Cardiac septum (tissue), 1 donor: ENCODE measurements around the gene ELFN2. TPM values are rescaled to one million over a fixed set of nuclear protein-coding genes. Genes with fewer than 3 reads are reported as not detected.
"Not testable (repeated sequence)": the region's sequence is repeated elsewhere in the genome, so short reads cannot be mapped to it uniquely, and the experiment has no call there.

ENCODE experiments used
- DNase-seq: peaks from one replicate; pipeline ENCODE4 v3.0.0-alpha.2; 2020; ENCODE audit warnings: low spot score
- intact Hi-C: fragments of 100-400 bp; cut with DNase I; formaldehyde crosslinking; loops from one replicate; pipeline ENCODE4 v1.14.0; 2022
- long read RNA-seq: library from polyadenylated mRNA; unstranded; transcript quantifications from one replicate; pipeline ENCODE4 v2.0.0, GENCODE V29; 2021
- total RNA-seq: library from RNA; stranded (reverse); fragmentation: NEBNext Ultra II Directional; extraction: Animal tissue kit (Norgen Biotek cat#: 25700); gene quantifications from one replicate; pipeline ENCODE4 v1.2.1, GENCODE V29; 2021
- donor health status: DM: no; HTN: no; CAD: no.

ELFN2 gene, protein sequence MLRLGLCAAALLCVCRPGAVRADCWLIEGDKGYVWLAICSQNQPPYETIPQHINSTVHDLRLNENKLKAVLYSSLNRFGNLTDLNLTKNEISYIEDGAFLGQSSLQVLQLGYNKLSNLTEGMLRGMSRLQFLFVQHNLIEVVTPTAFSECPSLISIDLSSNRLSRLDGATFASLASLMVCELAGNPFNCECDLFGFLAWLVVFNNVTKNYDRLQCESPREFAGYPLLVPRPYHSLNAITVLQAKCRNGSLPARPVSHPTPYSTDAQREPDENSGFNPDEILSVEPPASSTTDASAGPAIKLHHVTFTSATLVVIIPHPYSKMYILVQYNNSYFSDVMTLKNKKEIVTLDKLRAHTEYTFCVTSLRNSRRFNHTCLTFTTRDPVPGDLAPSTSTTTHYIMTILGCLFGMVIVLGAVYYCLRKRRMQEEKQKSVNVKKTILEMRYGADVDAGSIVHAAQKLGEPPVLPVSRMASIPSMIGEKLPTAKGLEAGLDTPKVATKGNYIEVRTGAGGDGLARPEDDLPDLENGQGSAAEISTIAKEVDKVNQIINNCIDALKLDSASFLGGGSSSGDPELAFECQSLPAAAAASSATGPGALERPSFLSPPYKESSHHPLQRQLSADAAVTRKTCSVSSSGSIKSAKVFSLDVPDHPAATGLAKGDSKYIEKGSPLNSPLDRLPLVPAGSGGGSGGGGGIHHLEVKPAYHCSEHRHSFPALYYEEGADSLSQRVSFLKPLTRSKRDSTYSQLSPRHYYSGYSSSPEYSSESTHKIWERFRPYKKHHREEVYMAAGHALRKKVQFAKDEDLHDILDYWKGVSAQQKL
- total RNA-seq, result 0.03 TPM
- long read RNA-seq, result 0 reads

DNA sequence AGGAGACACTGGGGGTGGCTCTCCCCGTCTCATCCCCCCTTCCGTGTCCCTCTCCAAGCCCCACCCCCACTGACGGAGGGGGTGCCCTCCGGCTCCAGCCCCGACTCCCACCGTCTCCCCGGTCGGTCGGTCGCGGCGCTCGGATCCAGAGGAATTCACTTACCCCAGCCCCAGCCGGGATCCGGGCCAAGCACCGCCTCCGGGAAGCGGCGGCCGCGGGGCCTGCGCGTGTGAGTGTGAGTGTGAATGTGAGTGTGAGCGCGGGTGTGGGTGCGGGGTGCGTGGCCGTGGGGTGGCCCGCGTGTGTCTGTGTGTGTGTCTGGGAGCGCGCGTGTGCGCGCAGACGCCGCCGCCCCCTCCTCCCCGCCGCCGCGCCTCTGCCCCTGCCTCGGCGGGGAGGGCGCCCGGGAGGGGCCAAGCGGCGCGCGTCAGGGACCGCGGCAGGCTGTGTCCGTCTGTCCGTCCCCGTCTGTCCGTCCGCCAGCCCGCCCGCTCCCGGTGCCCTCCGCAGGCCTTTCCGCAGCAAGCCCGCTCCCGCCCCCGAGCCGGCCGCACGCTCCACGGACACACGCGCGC is at the start of gene ELFN2:
ELFN2 (minus strand) TSS at position 345 of the 576 bp plus-strand sequence. CDS start 51,945 bp downstream, outside the sequence.
- intact Hi-C loops, result no loop called here
- DNase-seq, result no peak

DNA sequence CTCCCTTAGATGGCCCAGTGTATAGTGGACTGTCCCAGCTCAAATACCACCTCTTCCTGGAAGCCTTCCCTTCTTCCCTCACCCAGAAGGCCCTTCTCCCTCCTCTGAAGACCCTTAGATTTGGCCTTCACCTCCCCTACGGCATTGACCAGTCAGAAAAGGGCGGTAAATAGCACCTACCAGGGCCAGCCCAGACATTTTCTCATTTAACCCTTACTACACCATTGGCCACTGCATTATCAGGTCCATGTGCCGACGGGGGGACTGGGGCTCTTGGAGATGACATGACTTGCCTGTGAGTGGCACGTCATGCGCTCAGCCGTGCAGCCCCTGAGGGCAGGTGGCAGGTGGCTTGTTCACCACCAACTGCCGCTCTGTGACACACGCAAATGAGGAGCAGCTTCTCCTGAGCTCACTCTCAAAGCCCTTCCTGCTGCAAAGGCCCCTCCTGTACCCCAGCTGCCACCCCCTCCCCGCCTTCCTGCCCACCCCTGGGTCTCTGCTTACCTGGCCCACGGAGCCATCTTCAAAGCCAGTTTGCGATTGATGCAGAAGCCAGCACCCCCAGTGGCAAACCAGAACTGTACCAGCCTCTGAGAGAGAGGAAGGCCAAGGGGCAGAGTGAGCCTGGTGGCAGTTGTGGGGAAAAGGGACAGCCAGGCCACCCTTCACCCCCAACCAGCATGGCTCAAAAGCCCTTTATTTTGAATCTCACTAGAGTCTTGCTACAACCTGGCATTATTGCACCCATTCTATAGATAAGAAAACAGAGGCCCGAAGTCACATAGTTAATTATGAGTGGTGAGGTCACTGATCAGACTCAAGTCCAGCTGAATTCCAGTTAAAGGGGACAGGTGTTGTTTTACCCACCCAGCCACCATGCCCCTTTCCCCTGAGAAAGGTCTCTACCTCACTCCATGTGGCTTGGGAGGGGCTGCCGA is 49.4 kb upstream of the ELFN2 start:
- DNase-seq, result no peak
- intact Hi-C loops, result no loop called here

DNA sequence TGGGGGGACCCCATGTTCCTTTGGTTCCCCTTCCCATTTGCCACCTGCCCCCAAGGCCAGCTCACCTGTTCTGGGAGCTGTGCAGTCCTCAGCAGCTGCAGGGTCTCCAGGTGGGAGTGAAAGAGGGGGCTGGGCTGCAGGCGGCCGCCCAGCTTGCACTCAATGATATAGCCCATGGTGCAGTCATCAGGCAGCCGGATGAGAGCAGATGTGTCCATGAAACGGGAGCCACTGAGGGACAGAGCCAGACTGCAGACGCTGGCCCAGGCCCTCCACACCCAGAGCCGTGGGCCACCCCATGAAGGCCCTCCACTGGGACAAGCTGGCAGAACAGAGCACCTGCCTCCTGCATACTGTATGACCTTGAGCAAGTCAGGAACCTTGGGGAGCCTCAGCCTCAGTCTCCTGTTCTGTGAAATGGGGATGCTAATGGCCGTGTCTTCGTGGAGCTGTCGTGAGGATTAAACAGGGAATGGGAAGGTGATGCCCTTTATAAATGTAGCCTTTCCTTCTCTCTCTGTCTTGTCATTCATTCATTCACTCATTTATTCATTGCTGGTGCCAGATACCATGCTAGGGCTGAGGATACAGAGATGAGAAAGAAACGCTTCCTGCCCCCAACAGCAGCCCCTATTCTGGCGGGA is 47.3 kb upstream of the ELFN2 start:
- no peak for DNase-seq
- intact Hi-C loops, result no loop called here

DNA sequence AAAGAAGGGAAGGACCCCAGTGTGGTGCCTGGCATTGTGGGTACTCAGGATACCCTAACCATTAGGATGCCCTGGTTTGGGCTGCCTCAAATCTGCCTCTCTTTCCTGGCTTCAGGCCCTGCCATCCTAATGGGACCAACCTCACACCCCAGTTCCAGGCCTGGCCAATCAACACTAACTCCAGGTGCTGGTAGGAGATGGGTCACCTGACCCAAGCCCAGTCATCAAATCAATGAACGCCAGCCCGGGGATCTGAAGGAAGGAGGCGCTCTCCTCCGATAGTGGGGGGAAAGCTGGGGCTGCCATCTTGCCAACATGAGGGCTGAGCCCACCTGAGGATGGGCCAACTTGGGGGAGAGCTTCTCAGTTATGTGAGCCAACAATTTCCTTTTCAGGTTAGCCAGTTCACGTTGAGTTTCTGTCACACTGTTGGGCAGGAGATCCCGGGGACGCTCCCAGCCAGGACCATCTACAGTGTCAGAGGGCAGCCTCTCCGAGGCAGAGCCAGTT is 46.2 kb upstream of the ELFN2 start:
- DNase-seq, result no peak
- intact Hi-C loops, result no loop called here

DNA sequence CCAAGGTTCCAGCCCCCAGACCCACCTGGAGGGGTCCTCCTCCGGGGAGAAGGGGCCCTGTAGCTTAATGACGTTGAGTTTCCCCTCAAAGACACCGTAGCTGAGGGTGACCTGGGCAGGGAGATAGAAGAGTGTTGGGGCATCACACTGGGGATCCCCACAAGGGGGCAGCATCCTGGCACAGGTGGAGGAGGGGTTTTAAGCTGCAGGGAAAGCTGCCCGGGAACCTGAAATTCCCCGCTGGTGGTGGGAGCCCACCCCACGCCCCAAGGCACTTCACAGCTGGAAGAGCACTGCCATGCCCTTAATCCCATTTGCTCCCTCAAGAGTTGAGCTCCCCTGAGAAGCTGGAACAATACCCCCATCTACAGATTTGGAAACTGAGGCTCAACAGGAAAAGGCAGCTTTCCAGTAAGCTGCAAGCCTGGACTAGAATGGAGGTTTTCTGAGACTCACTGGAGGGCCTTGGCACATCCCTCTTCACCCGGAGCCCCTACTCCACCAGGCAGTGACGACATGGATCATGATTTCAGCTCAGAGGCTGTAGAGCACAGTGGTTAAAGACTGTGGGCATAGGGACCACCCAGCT is 45.2 kb upstream of the ELFN2 start:
- DNase-seq, result no peak

DNA sequence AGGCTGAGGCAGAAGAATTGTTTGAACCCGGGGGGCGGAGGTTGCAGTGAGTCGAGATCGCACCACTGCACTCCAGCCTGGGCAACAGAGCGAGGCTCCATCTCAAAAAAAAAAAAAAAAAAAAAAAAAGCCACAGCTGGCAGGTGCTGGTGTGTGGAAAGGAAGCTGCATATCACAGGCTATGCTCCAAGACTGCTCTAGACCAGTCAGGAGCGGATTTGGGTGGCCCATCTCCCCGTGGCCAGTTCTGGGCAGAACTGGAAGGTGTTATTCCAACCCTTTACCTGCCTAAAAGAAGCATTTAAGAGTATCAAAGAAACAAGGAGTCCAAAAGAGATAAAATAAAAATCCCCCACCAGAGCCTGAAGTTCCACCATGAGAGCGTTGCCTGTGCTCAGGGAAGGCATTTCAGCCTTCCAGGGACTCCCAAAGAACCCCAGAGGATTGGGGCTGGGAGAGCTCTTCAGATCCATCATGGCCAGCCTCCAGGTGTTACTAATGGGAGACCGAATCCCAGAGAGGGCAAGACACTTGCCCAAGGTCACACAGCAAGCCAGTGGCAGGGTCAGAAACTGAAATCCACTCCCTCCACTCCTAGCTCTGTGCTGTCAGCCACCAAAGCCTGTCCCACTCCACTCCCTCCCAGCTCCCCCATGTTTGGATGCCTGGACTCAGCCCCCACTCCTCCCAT is 44.6 kb upstream of the ELFN2 start:
- no peak for DNase-seq
- intact Hi-C loops, result no loop called here

More for the DNA sequence above, 45.2 kb upstream of the ELFN2 start:
- intact Hi-C loops, result no loop called here

DNA sequence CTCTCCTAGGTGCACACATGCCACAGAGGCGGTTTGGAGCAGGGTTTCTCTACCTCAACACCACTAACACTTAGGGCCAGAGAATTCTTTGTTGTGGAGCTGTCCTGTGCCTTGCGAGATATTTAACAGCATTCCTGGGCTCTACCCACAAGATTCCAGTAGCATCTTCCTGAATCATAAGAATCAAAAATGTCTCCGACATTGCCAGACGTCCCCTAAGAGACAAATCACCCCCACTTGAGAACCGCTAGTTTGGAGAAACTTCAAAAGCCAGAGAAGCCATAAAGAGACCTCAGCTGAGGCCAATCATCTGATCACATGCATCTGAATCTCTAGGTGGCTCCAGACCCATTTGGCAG is 42.8 kb upstream of the ELFN2 start:
- DNase-seq, result no peak
- intact Hi-C loops, result no loop called here

DNA sequence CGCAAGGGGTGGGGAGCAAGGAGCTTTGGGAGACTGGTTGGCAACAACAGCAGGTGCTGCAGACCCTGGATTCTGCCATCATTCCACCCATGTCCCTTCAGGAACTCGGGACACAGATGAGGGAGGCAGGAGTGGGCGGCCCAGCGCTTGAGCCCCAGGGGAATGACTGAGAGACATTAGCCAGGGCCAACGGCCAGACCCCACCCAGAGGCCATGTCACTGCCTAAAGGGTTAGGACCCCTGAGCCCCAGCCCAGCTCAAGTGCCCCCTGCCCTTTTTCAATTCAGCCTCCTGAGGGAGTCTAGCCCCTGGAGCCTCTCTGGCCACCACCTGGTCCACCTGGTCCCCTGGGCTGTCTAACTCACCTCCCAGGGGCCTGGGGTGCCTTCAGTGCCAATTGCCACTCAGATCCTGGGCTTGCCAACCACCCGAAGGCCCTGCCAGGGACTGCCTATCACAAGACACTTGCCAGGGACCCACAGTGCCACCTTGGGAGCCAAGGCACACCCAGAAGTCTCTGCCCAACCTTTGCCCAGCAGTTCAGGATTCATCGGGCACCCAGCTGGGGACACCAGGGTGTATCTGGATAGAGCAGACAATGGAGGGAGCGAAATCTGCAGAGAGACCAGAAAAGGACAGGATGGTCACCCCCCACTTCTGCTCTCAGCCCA is 42.3 kb upstream of the ELFN2 start:
- DNase-seq, result no peak

DNA sequence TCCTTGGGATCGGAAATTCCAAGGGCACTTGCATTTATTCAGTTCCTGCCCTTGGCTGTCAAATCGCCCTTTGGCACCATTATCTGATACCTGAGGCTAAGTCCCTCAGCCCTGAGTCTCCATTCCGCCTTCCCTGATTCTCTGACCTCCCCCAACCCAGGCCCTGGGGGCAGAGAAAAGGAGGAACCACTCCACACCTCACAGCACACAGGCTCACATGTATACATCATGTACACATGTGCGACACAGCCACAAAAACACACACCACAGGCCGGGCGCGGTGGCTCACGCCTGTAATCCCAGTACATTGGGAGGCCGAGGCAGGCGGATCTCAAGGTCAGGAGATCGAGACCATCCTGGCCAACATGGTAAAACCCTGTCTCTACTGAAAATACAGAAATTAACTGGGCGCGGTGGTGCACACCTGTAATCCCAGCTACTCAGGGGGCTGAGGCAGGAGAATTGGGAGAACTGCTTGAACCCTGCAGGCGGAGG is 41.0 kb upstream of the ELFN2 start:
- intact Hi-C loops, DNase-seq: not testable (repeated sequence)

More for the DNA sequence above, 42.3 kb upstream of the ELFN2 start:
- intact Hi-C loops, result no loop called here

DNA sequence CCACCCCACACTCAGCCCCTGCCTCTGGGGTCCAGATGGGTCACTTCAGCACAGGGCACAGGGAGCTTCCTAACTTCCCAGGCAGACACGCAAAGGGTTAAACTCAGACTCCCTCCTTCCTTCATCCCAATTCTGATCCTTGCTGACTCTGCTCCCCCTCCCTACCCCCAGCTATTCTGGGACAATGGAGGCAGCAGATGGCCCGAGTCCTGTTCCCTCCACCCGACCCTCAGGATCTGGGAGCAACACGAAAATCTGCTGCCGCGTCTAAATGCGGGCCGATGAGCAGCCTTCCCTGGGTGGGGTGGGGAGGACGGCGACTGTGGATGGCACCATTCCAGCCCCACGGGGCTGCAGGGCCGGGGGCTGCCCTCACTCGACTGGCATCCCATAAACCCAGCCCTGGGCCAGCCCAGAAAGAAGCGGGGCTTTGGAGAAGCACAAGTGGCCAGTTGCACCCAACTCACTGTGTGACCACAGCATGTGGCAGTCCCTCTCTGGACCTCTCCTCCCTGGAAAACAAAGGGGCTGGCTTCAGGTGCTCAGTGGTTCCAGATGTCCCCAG is 40.2 kb upstream of the ELFN2 start:
- intact Hi-C loops, result no loop called here
- DNase-seq, result no peak

DNA sequence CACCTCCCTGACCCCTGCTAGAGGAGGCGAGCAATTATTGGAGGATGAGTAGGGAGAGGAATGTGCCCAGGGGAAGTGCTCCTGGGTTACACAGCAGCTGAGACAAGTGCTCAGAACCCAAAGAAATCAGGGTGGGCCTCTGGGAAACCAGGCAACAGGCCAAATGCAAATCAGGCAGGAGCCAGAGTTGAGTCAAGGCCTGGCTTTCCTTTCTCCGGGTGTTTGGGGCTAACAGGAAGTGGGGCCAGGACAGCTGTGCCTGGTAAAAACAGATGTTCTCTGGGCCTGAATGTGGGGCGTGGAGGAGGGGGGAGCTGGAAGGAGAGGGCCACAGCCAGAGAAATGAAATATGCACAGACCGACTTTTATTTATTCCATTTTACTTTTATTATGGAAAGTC is 36.9 kb upstream of the ELFN2 start:
- intact Hi-C loops, result no loop called here

DNA sequence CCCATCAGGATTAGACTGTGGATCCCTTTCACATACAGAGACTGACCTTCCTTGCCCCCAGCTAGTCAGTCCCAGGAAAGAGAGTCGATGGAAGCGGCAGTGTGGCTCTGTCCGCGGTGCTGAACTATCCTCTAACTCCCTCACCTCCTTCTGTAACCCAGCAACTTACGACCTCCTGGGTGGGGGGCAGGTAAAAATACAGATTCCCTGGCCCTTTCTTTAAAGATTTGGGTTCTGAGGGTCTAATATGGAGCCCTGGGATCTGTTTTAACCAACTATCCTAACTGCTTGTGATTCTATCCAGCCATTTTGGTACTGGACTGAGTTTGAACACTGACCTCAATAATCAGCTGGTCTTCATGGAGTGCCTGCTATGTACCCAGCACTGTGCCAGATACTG is 35.7 kb upstream of the ELFN2 start:
- intact Hi-C loops, result no loop called here
- no peak for DNase-seq

More for the DNA sequence above, 36.9 kb upstream of the ELFN2 start:
- no peak for DNase-seq

DNA sequence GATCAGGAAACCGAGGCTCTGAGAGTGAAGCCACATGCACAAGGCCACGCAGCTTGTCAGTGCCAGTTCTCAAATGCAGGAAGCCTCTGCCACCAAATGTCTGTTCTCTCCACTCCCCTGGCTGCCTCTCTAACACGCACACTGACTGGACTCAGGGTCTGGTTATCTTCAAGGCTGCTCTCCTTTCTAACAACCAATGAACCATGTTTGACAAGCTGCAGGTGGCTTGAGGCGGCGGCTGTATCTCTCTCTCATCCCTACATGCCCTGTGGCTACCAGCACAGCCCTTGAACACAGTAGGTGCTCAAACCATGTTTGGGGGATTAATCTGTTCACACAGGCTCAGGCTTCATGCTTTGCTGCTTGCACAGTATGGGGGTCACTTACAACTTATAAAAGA is 35.2 kb upstream of the ELFN2 start:
- DNase-seq, result no peak
- intact Hi-C loops, result no loop called here

DNA sequence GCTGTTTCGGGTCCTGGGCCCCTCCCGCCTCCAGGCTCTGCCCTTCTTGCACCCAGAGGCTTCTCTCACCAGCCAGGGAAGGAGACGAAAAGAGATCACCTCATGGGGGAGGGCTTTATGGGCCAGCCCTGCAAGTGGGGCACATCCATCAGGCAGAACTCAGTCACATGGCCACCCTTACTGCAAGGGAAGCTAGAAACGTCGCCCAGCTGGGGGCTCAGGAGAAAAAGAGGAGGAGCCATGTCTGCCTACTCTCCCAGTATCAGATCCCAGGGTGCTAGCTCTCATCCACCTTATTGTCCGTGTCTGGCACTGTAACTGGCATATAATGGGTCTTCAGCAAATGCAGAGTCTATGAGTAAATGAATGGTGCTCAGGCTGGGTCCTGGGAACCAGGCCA is 34.7 kb upstream of the ELFN2 start:
- intact Hi-C loops, result no loop called here

DNA sequence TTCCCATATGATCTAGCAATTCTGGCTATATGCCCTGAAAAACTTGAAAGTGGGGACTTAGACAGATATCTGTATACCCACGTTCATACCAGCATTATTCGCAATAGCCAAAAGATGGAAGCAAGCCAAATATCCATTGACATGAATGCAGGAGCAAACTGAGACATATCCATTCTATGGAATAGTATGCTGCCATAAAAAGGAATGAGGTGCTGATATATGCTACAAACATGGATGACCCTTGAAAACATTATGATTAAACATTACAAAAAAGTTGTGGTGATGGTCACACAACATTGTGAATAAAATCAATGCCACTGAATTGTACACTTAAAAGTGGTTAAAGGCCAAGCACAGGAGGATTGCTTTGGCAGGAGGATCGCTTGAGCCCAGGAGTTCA is 33.4 kb upstream of the ELFN2 start:
- intact Hi-C loops, result no loop called here

More for the DNA sequence above, 34.7 kb upstream of the ELFN2 start:
- no peak for DNase-seq

DNA sequence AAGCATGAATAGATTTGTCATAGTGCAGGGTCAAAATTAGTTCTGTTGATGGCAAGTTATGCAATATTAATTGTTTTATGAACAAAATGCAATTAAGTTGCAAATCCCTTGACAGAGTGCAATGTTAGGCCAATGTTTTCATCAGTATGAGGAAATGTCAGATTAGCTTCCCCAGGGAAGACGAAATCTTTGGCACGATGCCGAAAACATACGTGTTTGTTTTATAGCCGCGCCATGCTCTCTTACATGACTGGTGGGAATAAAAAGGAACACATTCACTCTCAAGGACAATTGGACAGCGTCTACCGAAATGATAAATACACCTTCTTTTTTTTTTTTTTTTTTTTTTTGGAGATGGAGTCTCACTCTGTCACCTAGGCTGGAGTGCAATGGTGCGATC is 31.9 kb upstream of the ELFN2 start:
- DNase-seq, result no peak
- intact Hi-C loops, result no loop called here

More for the DNA sequence above, 33.4 kb upstream of the ELFN2 start:
- no peak for DNase-seq
